GM23338 (cell line): ENCODE results near the gene CALR. TPM values are rescaled to one million over a fixed set of nuclear protein-coding genes. Genes with fewer than 3 reads are reported as not detected.

Experiments
- ATAC-seq: fragments of 200-7000 bp; cut with Tn5 transposase; 3 replicates; pipeline ENCODE4 v1.9.1; 2020
- DNase-seq: peaks from one replicate; pipeline ENCODE4 v3.0.0-alpha.2; 2015; ENCODE audit warnings: low spot score
- H2AFZ ChIP-seq: fragments of 200-600 bp; sonication (generic); 2 replicates; pipeline ENCODE4 v1.8.0; 2016; ENCODE audit warnings: antibody characterized with exemption, mild to moderate bottlenecking, moderate library complexity
- H3F3A ChIP-seq: fragments of 200-600 bp; sonication (generic); replicated peaks from 2 replicates; pipeline ENCODE4 v1.8.0; 2017; ENCODE audit warnings: antibody characterized with exemption, mixed run types, low read depth
- H3K27ac ChIP-seq: fragments of 200-600 bp; sonication (generic); 2 replicates; pipeline ENCODE4 v1.6.1; 2016; ENCODE audit warnings: low read depth
- H3K27me3 ChIP-seq: fragments of 200-600 bp; sonication (generic); 2 replicates; pipeline ENCODE4 v1.8.0; 2016; ENCODE audit warnings: mild to moderate bottlenecking, mixed run types, moderate library complexity; ENCODE audit not compliant: insufficient read depth
- H3K36me3 ChIP-seq: fragments of 200-600 bp; sonication (generic); 2 replicates; pipeline ENCODE4 v1.8.0; 2016; ENCODE audit warnings: mild to moderate bottlenecking; ENCODE audit not compliant: insufficient read depth
- H3K4me1 ChIP-seq: fragments of 200-600 bp; sonication (generic); 2 replicates; pipeline ENCODE4 v1.8.0; 2016; ENCODE audit warnings: mild to moderate bottlenecking, moderate library complexity; ENCODE audit not compliant: insufficient read depth
- H3K4me2 ChIP-seq: fragments of 200-600 bp; sonication (generic); 2 replicates; pipeline ENCODE4 v1.7.1; 2017; ENCODE audit warnings: mixed run types
- H3K4me3 ChIP-seq: fragments of 200-600 bp; sonication (generic); 2 replicates; pipeline ENCODE4 v1.6.1; 2016; ENCODE audit warnings: mixed run types
- H3K79me2 ChIP-seq: fragments of 200-600 bp; sonication (generic); replicated peaks from 2 replicates; pipeline ENCODE4 v1.8.0; 2017; ENCODE audit warnings: mild to moderate bottlenecking; ENCODE audit not compliant: insufficient read depth
- H3K9me2 ChIP-seq: fragments of 200-600 bp; sonication (generic); 2 replicates; pipeline ENCODE4 v1.8.0; 2017; ENCODE audit not compliant: insufficient read depth
- H4K20me1 ChIP-seq: fragments of 200-600 bp; sonication (generic); replicated peaks from 2 replicates; pipeline ENCODE4 v1.8.0; 2017; ENCODE audit warnings: mild to moderate bottlenecking; ENCODE audit not compliant: insufficient read depth
- H3K27ac Mint-ChIP-seq: 2 replicates; pipeline ENCODE4 v1.8.0; 2020; ENCODE audit warnings: inconsistent platforms, mild to moderate bottlenecking, moderate library complexity, mixed read lengths
- H3K27me3 Mint-ChIP-seq: 3 replicates; pipeline ENCODE4 v1.8.0; 2022; ENCODE audit warnings: low read depth, mild to moderate bottlenecking, moderate library complexity, mixed read lengths, inconsistent platforms; ENCODE audit not compliant: insufficient read depth, poor library complexity
- H3K36me3 Mint-ChIP-seq: 3 replicates; pipeline ENCODE4 v1.8.0; 2021; ENCODE audit warnings: low read depth, mild to moderate bottlenecking, inconsistent platforms, moderate library complexity, mixed read lengths
- H3K4me1 Mint-ChIP-seq: 3 replicates; pipeline ENCODE4 v1.8.0; 2020; ENCODE audit warnings: mild to moderate bottlenecking, inconsistent platforms, mixed read lengths
- H3K4me3 Mint-ChIP-seq: 3 replicates; pipeline ENCODE4 v1.8.0; 2021; ENCODE audit warnings: moderate library complexity, mild to moderate bottlenecking, inconsistent platforms, mixed read lengths
- H3K9me3 Mint-ChIP-seq: 3 replicates; pipeline ENCODE4 v1.8.0; 2020; ENCODE audit warnings: moderate library complexity, mild to moderate bottlenecking, inconsistent platforms, mixed read lengths
- CREB1 ChIP-seq: fragments of 250-450 bp; sonication (Bioruptor Pico); IDR thresholded peaks from 2 replicates; pipeline ENCODE4 v1.5.0; 2020; ENCODE audit warnings: low read depth, mild to moderate bottlenecking, moderate library complexity
- POLR2AphosphoS5 ChIP-seq: IDR thresholded peaks from 2 replicates; pipeline ENCODE4 v1.6.1; 2016; ENCODE audit warnings: antibody characterized with exemption, low read depth
- STAT1 ChIP-seq: IDR thresholded peaks from one replicate; pipeline ENCODE4 v1.6.1; 2016; ENCODE audit warnings: antibody characterized with exemption; ENCODE audit not compliant: unreplicated experiment
- ZNF114 ChIP-seq: fragments of 250-450 bp; sonication (Bioruptor Pico); IDR thresholded peaks from 2 replicates; pipeline ENCODE4 v1.5.0; 2020; ENCODE audit warnings: mild to moderate bottlenecking, moderate library complexity
- ZNF331 ChIP-seq: fragments of 250-450 bp; sonication (Bioruptor Pico); IDR thresholded peaks from 2 replicates; pipeline ENCODE4 v1.5.0; 2020; ENCODE audit warnings: low read depth, mild to moderate bottlenecking, moderate library complexity
- ZNF462 ChIP-seq: fragments of 250-450 bp; sonication (Bioruptor Pico); IDR thresholded peaks from 2 replicates; pipeline ENCODE4 v1.5.0; 2020; ENCODE audit warnings: mild to moderate bottlenecking, moderate library complexity
- polyA plus RNA-seq: library from polyadenylated mRNA; unstranded; fragments of >200 nt; fragmentation: Nextera tagmentation; extraction: Ambion mirVana; gene quantifications from 2 replicates; pipeline ENCODE4 v1.2.1, GENCODE V29; 2016
- total RNA-seq: library from RNA; depleted of rRNA; stranded (reverse); fragments of >200 nt; shearing (Covaris generic); gene quantifications from 2 replicates; pipeline ENCODE4 v1.2.3, GENCODE V29; 2014
- TF ChIP-seq, protein P1 (sequence below), 2 experiments: fragments of 200-600 bp in 1 of 2; sonication (generic) in 1 of 2; conservative IDR thresholded peaks; 2 replicates each; pipeline versions ENCODE4 v1.5.1 to v1.6.1; 2016 to 2017; ENCODE audit warnings: antibody characterized with exemption in 2 of 2, low read depth in 2 of 2, mild to moderate bottlenecking in 2 of 2, moderate library complexity in 1 of 2

CALR gene
- total and polyA plus RNA-seq, 2 experiments from 2014 or later: 760 to 1,131 TPM

GRCh38 chr19:12983091-12983490 is 44.7 kb downstream of the CALR start (continued):
- TF ChIP-seq ZNF462 (CRISPR knock-in tag): no peak
- no peak for TF ChIP-seq STAT1
- TF ChIP-seq ZNF331 (CRISPR knock-in tag): no peak

GRCh38 chr19:12983542-12984142 is 45.2 kb downstream of the CALR start:
- Histone ChIP-seq H3F3A (peaks cover 13% of the 10 kb centered on the region; the same call in 1 of the 2 replicates), H3K9me2 (no peaks in the 10 kb centered on the region), H3K36me3 (no peaks in the 10 kb centered on the region), H3K4me1 (no peaks in the 10 kb centered on the region; the same call in 1 of the 2 replicates), H3K4me2 (peak overlapping the region; percentile 71), H4K20me1 (no peaks in the 10 kb centered on the region), H3K27me3 (peaks cover 39% of the 10 kb centered on the region), H3K79me2 (no peaks in the 10 kb centered on the region), H3K27ac (no peak overlapping the region), H3K4me3 (peak overlapping the region; percentile 56), H2AFZ (peak overlapping the region; percentile 91)
- Mint-ChIP-seq H3K9me3 (no peaks in the 10 kb centered on the region), H3K4me3 (no peak overlapping the region), H3K4me1 (peaks cover 9% of the 10 kb centered on the region), H3K27me3 (peaks cover 21% of the 10 kb centered on the region), H3K27ac (no peak overlapping the region), H3K36me3 (no peaks in the 10 kb centered on the region)
- ATAC-seq: peak; percentile 67
- peak; percentile 80 for DNase-seq
- TF ChIP-seq STAT1 (no peak), ZNF114 (CRISPR knock-in tag) (peak; percentile 56; the same call in 1 of the 2 replicates), POLR2AphosphoS5 (no peak), CREB1 (CRISPR knock-in tag) (peak; percentile 80)
- TF ChIP-seq, protein P1, sequence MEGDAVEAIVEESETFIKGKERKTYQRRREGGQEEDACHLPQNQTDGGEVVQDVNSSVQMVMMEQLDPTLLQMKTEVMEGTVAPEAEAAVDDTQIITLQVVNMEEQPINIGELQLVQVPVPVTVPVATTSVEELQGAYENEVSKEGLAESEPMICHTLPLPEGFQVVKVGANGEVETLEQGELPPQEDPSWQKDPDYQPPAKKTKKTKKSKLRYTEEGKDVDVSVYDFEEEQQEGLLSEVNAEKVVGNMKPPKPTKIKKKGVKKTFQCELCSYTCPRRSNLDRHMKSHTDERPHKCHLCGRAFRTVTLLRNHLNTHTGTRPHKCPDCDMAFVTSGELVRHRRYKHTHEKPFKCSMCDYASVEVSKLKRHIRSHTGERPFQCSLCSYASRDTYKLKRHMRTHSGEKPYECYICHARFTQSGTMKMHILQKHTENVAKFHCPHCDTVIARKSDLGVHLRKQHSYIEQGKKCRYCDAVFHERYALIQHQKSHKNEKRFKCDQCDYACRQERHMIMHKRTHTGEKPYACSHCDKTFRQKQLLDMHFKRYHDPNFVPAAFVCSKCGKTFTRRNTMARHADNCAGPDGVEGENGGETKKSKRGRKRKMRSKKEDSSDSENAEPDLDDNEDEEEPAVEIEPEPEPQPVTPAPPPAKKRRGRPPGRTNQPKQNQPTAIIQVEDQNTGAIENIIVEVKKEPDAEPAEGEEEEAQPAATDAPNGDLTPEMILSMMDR (conservative IDR thresholded peaks at IDR 0.05; ENCODE audit: low read depth in 2 of 2): peak; percentile 71 to 92
